Omental fat pad (tissue), 4 donors: ENCODE measurements around the gene LCP1. TPM values are rescaled to one million over a fixed set of nuclear protein-coding genes. Genes with fewer than 3 reads are reported as not detected.

Experiments
- ATAC-seq: fragments of 150-250 bp; one replicate; pipeline ENCODE4 v1.9.1; 2016; ENCODE audit warnings: mild to moderate bottlenecking, moderate library complexity; ENCODE audit not compliant: low FRiP score
- DNase-seq: peaks from one replicate; pipeline ENCODE4 v3.0.0-alpha.2; 2019; ENCODE audit warnings: low spot score
- CTCF ChIP-seq, 3 donors: fragments of 450-650 bp; IDR thresholded peaks; one replicate each; pipeline ENCODE4 v1.5.1; 2016 to 2017; ENCODE audit warnings: antibody characterized with exemption in 3 of 3, mild to moderate bottlenecking in 3 of 3, moderate library complexity in 2 of 3
- total RNA-seq, 4 donors: library from RNA; depleted of rRNA; stranded (reverse); fragments of >200 nt; gene quantifications; one replicate each; pipeline ENCODE4 v1.1.0, GENCODE V29; 2016

Gene LCP1
- total RNA-seq, 4 donors from 2014 or later = 61.0 to 325 (median 142) TPM

- TF ChIP-seq CTCF (IDR thresholded peaks at IDR 0.05) = no peak
- ATAC-seq (no peak), DNase-seq (no peak)
Observed at GRCh38 chr13:46116653-46117502, 65.1 kb downstream of the LCP1 start.

GRCh38 chr13:46114613-46115012 is 67.4 kb downstream of the LCP1 start:
- ATAC-seq = no peak
- no peak for TF ChIP-seq CTCF (IDR thresholded peaks at IDR 0.05)
- no peak for DNase-seq

GRCh38 chr13:46113596-46113995 is 68.4 kb downstream of the LCP1 start:
- TF ChIP-seq CTCF (IDR thresholded peaks at IDR 0.05) = no peak
- DNase-seq (no peak), ATAC-seq (no peak)

GRCh38 chr13:46111151-46111550 is 70.8 kb downstream of the LCP1 start:
- ATAC-seq = no peak
- no peak for TF ChIP-seq CTCF (IDR thresholded peaks at IDR 0.05)

GRCh38 chr13:46109451-46109850 is 72.5 kb downstream of the LCP1 start:
- no peak for ATAC-seq
- no peak for TF ChIP-seq CTCF (IDR thresholded peaks at IDR 0.05)
- no peak for DNase-seq

More at GRCh38 chr13:46111151-46111550, 70.8 kb downstream of the LCP1 start:
- no peak for DNase-seq

- no peak for TF ChIP-seq CTCF (IDR thresholded peaks at IDR 0.05)
- no peak for ATAC-seq
- no peak for DNase-seq
Observed at GRCh38 chr13:46106839-46107371, 75.1 kb downstream of the LCP1 start.

GRCh38 chr13:46104868-46105267 is 77.1 kb downstream of the LCP1 start, which contains the start of gene CPB2:
CPB2 (minus strand) TSS chr13:46105033; CDS start chr13:46105009, 24 bp downstream.
- ATAC-seq = no peak
- no peak for TF ChIP-seq CTCF (IDR thresholded peaks at IDR 0.05)

More at GRCh38 chr13:46104868-46105267, 77.1 kb downstream of the LCP1 start, which contains the start of gene CPB2:
- DNase-seq = no peak
